ENCODE results near the gene CHD3. TPM values are rescaled to one million over a fixed set of nuclear protein-coding genes. Genes with fewer than 3 reads are reported as not detected.

CHD3 gene
- polyA plus RNA-seq, 1 of the 3 experiments (the other 2 are of a cell fraction), result 56.2 TPM

DNA sequence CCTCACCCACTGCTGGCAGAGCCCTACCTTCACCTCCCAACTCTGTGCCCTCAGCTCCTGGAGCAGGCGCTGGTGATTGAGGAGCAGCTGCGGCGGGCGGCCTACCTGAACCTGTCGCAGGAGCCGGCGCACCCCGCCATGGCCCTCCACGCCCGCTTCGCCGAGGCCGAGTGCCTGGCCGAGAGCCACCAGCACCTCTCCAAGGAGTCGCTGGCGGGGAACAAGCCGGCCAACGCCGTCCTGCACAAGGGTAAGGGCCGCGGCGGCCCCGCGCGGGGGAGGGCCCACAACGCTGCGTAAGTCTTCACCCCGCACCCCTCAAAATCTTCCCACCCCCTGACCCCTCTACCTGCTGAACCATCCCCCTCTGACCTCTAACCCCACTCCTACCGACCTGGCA lies 20.5 kb downstream of the CHD3 start (continued):
- TF ChIP-seq, protein P1, sequence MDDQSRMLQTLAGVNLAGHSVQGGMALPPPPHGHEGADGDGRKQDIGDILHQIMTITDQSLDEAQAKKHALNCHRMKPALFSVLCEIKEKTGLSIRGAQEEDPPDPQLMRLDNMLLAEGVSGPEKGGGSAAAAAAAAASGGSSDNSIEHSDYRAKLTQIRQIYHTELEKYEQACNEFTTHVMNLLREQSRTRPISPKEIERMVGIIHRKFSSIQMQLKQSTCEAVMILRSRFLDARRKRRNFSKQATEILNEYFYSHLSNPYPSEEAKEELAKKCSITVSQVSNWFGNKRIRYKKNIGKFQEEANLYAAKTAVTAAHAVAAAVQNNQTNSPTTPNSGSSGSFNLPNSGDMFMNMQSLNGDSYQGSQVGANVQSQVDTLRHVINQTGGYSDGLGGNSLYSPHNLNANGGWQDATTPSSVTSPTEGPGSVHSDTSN (IDR thresholded peaks at IDR 0.05), result no peak
- TF ChIP-seq TEAD4 (IDR thresholded peaks at IDR 0.05; ENCODE audit: borderline replicate concordance, insufficient read depth) (no peak), POLR2AphosphoS5 (IDR thresholded peaks at IDR 0.05; ENCODE audit: low read depth, low read length) (no peak), FOSL2 (IDR thresholded peaks at IDR 0.05; ENCODE audit: borderline replicate concordance, low read depth) (no peak), SMC3 (IDR thresholded peaks at IDR 0.05; ENCODE audit: low read depth, low read length) (no peak), NRF1 (IDR thresholded peaks at IDR 0.05; ENCODE audit: low read depth, low read length) (no peak), TAF1 (IDR thresholded peaks at IDR 0.05; ENCODE audit: borderline replicate concordance, low read depth, low read length) (no peak)
- TF ChIP-seq, protein P2, sequence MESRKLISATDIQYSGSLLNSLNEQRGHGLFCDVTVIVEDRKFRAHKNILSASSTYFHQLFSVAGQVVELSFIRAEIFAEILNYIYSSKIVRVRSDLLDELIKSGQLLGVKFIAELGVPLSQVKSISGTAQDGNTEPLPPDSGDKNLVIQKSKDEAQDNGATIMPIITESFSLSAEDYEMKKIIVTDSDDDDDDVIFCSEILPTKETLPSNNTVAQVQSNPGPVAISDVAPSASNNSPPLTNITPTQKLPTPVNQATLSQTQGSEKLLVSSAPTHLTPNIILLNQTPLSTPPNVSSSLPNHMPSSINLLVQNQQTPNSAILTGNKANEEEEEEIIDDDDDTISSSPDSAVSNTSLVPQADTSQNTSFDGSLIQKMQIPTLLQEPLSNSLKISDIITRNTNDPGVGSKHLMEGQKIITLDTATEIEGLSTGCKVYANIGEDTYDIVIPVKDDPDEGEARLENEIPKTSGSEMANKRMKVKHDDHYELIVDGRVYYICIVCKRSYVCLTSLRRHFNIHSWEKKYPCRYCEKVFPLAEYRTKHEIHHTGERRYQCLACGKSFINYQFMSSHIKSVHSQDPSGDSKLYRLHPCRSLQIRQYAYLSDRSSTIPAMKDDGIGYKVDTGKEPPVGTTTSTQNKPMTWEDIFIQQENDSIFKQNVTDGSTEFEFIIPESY (IDR thresholded peaks at IDR 0.05; ENCODE audit: borderline replicate concordance, low read depth), result no peak

DNA sequence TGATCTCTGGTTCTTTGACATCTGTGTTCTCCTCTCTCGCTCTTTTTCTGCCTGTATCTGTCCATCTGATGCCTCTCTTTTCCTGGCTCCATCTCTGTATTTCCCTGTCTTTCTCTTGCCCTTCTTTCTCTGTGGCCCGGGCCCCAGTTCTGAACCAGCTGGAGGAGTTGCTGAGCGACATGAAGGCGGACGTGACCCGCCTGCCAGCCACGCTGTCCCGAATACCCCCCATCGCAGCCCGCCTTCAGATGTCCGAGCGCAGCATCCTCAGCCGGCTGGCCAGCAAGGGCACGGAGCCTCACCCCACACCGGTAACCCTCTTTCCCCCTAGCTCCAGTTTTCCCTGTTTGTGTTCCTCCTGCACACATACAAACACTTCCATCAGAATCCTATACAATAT lies 21.7 kb downstream of the CHD3 start:
- WGBS (ENCODE audit: low lambda C conversion rate), result 96% methylated on average over 15 of the region's 15 CpGs
- Histone ChIP-seq H3K9me2 (no peaks in the 10 kb centered on the region), H3K4me3 (ENCODE audit: low read depth in 2 of 2, low read length in 1 of 2) (no peak overlapping the region), H3K27me3 (ENCODE audit: insufficient read depth) (no peaks in the 10 kb centered on the region), H3K9ac (no peak overlapping the region), H3K4me1 (ENCODE audit: control insufficient read depth in 1 of 2, insufficient read depth in 2 of 2, low read depth in 1 of 2, low read length in 1 of 2) (peaks cover 5 to 7% of the 10 kb centered on the region in 2 experiments; a peak in 1 of 4 replicates), H4K20me1 (ENCODE audit: insufficient read depth) (no peaks in the 10 kb centered on the region), H2AFZ (ENCODE audit: low read depth) (no peak overlapping the region), H3K36me3 (replicated peaks in 1 of 2; ENCODE audit: control insufficient read depth in 1 of 2, insufficient read depth in 2 of 2, low read length in 1 of 2) (peaks cover 16 to 69% of the 10 kb centered on the region in 2 experiments), H3K27ac (ENCODE audit: low read depth in 2 of 2, low read length in 1 of 2) (no peak overlapping the region), H3F3A (replicated peaks; ENCODE audit: insufficient read depth) (peaks cover 28% of the 10 kb centered on the region), H3K4me2 (no peak overlapping the region), H3K9me3 (no peaks in the 10 kb centered on the region), H3K79me2 (ENCODE audit: insufficient read depth) (no peaks in the 10 kb centered on the region)
- CTCF ChIA-PET, result interaction anchor here (0.9 to 4.4 kb wide), 5 partner anchors 13 to 131 kb away, joined by 3 to 90 read pairs (median 5); no protein-coding TSS in a partner anchor
- no peak for DNase-seq
- POLR2A ChIA-PET, result no interaction called here
- no peak for TF ChIP-seq JUND (IDR thresholded peaks at IDR 0.05)
- TF ChIP-seq, protein P3, sequence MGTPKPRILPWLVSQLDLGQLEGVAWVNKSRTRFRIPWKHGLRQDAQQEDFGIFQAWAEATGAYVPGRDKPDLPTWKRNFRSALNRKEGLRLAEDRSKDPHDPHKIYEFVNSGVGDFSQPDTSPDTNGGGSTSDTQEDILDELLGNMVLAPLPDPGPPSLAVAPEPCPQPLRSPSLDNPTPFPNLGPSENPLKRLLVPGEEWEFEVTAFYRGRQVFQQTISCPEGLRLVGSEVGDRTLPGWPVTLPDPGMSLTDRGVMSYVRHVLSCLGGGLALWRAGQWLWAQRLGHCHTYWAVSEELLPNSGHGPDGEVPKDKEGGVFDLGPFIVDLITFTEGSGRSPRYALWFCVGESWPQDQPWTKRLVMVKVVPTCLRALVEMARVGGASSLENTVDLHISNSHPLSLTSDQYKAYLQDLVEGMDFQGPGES (IDR thresholded peaks at IDR 0.05; ENCODE audit: low read depth, low read length), result no peak
- TF ChIP-seq RAD21 (IDR thresholded peaks at IDR 0.05; ENCODE audit: low read length), result no peak
- TF ChIP-seq CHD2 (IDR thresholded peaks at IDR 0.05; ENCODE audit: low read length, partially characterized antibody), result no peak
- no peak for TF ChIP-seq TAF1 (IDR thresholded peaks at IDR 0.05; ENCODE audit: borderline replicate concordance, low read depth, low read length)
- no peak for TF ChIP-seq NRF1 (IDR thresholded peaks at IDR 0.05; ENCODE audit: low read depth, low read length)
- TF ChIP-seq, protein P4, sequence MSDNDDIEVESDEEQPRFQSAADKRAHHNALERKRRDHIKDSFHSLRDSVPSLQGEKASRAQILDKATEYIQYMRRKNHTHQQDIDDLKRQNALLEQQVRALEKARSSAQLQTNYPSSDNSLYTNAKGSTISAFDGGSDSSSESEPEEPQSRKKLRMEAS (IDR thresholded peaks at IDR 0.05; ENCODE audit: low read depth), result no peak
- no peak for TF ChIP-seq TCF12 (IDR thresholded peaks at IDR 0.05)
- TF ChIP-seq SIN3A (IDR thresholded peaks at IDR 0.05; ENCODE audit: borderline replicate concordance, low read depth, low read length), result no peak
- TF ChIP-seq SMC3 (IDR thresholded peaks at IDR 0.05; ENCODE audit: low read depth, low read length), result no peak

Data from SK-N-SH (cell line).